ENCODE results near the gene PARD3B. TPM values are rescaled to one million over a fixed set of nuclear protein-coding genes. Genes with fewer than 3 reads are reported as not detected.

Gene PARD3B
- total and polyA plus RNA-seq, 2 of the 4 experiments (the other 2 are of a cell fraction), result 3.3 to 15.6 TPM

DNA sequence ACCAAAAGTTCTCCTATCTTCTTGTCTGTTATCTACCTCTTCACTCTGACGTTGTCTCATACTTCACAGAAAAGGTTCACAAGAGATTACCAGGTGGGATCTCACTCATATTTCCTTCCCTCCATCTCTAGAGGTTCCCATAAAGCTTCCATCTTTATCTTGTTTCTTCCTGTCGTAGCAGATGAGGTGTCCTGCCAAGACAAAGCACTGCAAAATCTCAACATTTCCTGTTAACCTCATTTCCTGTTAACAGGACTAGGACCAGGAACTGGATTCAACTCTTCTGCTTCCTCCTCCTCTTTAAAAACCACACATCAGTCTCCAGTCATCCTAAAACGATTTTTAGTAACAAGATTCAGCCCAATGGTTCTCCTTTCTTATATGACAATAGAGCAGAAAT lies 624.2 kb downstream of the PARD3B start:
- Histone ChIP-seq H4K8ac (ENCODE audit: low read depth in 2 of 2, low read length in 2 of 2) (no peak overlapping the region), H3K9ac (ENCODE audit: low read depth, low read length) (no peak overlapping the region), H3K27me3 (ENCODE audit: control insufficient read depth, insufficient read depth, low read length) (no peaks in the 10 kb centered on the region), H2AK9ac (replicated peaks; ENCODE audit: low read depth, low read length, poor library complexity) (no peak overlapping the region), H3K9me1 (ENCODE audit: insufficient read depth, low read length) (0 out of 2 replicates have a peak, but pooled peaks cover 2% of the 10 kb centered on the region), H2BK15ac (ENCODE audit: low read depth, low read length) (no peak overlapping the region), H2BK120ac (ENCODE audit: low read depth, low read length) (no peak overlapping the region), H2BK5ac (ENCODE audit: low read depth, low read length, poor library complexity, severe bottlenecking) (no peak overlapping the region), H3K23ac (ENCODE audit: low read depth, low read length) (no peak overlapping the region), H3K4me3 (ENCODE audit: insufficient read depth, low read depth, low read length) (no peak overlapping the region), H3K18ac (ENCODE audit: low read depth, low read length) (no peak overlapping the region), H4K5ac (ENCODE audit: low read depth, low read length) (no peak overlapping the region), H3K4me2 (ENCODE audit: low read depth, low read length) (no peak overlapping the region), H4K20me1 (ENCODE audit: insufficient read depth, low read length) (no peaks in the 10 kb centered on the region), H4K91ac (ENCODE audit: insufficient read depth, low read depth, low read length) (no peak overlapping the region), H3K9me3 (ENCODE audit: control insufficient read depth, insufficient read depth, low read length) (no peaks in the 10 kb centered on the region), H3K4ac (ENCODE audit: low read depth, low read length) (no peak overlapping the region), H2AK5ac (ENCODE audit: low read depth, low read length) (no peak overlapping the region), H3K4me1 (ENCODE audit: control insufficient read depth, insufficient read depth, low read length) (no peaks in the 10 kb centered on the region), H2AFZ (replicated peaks; ENCODE audit: low read length, poor library complexity) (no peak overlapping the region), H2BK20ac (ENCODE audit: low read depth, low read length) (no peak overlapping the region), H3K14ac (replicated peaks; ENCODE audit: low read depth, low read length) (no peak overlapping the region), H3K56ac (ENCODE audit: extremely low read depth, insufficient read depth, low read length) (no peak overlapping the region), H3K79me1 (ENCODE audit: low read depth in 1 of 2, low read length in 2 of 2) (no peaks in the 10 kb centered on the region), H3K36me3 (ENCODE audit: control insufficient read depth, insufficient read depth, low read length) (0 out of 2 replicates have a peak, but pooled peaks cover 2% of the 10 kb centered on the region), H3K27ac (ENCODE audit: insufficient read depth, low read length) (no peak overlapping the region)
- ChIA-PET POLR2A (ENCODE audit: unreplicated experiment) (no interaction called here), CTCF (no interaction called here)
- ATAC-seq (ENCODE audit: low read depth), result no peak
- no peak for DNase-seq
- dilution Hi-C loops (cut with HindIII; ENCODE audit: low sequenced_read_pairs, unreplicated experiment), result no loop called here
- 48% methylated on average over 2 of the region's 3 CpGs; no CpG with 5 or more reads in 1 of the 2 experiments for WGBS, 2 experiments (ENCODE audit: extremely low coverage in 2 of 2, insufficient read length in 1 of 2)
- no TSS peak for BruUV-seq (replicated peaks)
- no peak for TF ChIP-seq BHLHE40 (IDR thresholded peaks at IDR 0.05; ENCODE audit: low read depth, low read length)
- TF ChIP-seq NFE2L2 (IDR thresholded peaks at IDR 0.05; ENCODE audit: low read depth, low read length), result no peak
- TF ChIP-seq, protein P1, sequence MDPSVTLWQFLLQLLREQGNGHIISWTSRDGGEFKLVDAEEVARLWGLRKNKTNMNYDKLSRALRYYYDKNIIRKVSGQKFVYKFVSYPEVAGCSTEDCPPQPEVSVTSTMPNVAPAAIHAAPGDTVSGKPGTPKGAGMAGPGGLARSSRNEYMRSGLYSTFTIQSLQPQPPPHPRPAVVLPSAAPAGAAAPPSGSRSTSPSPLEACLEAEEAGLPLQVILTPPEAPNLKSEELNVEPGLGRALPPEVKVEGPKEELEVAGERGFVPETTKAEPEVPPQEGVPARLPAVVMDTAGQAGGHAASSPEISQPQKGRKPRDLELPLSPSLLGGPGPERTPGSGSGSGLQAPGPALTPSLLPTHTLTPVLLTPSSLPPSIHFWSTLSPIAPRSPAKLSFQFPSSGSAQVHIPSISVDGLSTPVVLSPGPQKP (IDR thresholded peaks at IDR 0.05; ENCODE audit: borderline replicate concordance, low read depth, low read length), result no peak
- no peak for TF ChIP-seq RAD21 (IDR thresholded peaks at IDR 0.05; ENCODE audit: low read length)
- no peak for TF ChIP-seq MXI1 (IDR thresholded peaks at IDR 0.05; ENCODE audit: borderline replicate concordance, low read depth, low read length)
- no peak for TF ChIP-seq MAZ (IDR thresholded peaks at IDR 0.05; ENCODE audit: borderline replicate concordance, low read depth, low read length)
- no peak for TF ChIP-seq RFX5 (IDR thresholded peaks at IDR 0.05; ENCODE audit: low read depth, low read length)
- TF ChIP-seq CEBPB (IDR thresholded peaks at IDR 0.05; ENCODE audit: low read depth, low read length), result no peak
- TF ChIP-seq RCOR1 (IDR thresholded peaks at IDR 0.05; ENCODE audit: insufficient replicate concordance, low read length), result no peak
- TF ChIP-seq, protein P2, sequence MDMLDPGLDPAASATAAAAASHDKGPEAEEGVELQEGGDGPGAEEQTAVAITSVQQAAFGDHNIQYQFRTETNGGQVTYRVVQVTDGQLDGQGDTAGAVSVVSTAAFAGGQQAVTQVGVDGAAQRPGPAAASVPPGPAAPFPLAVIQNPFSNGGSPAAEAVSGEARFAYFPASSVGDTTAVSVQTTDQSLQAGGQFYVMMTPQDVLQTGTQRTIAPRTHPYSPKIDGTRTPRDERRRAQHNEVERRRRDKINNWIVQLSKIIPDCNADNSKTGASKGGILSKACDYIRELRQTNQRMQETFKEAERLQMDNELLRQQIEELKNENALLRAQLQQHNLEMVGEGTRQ (IDR thresholded peaks at IDR 0.05; ENCODE audit: low read depth, low read length), result no peak
- no peak for TF ChIP-seq FOS (IDR thresholded peaks at IDR 0.05; ENCODE audit: low read depth, low read length)
- no peak for TF ChIP-seq POLR2A (IDR thresholded peaks at IDR 0.05; ENCODE audit: low read depth, low read length)
- TF ChIP-seq MAFK (IDR thresholded peaks at IDR 0.05; ENCODE audit: low read depth, low read length), result no peak
- no peak for TF ChIP-seq SMC3 (IDR thresholded peaks at IDR 0.05; ENCODE audit: low read depth, low read length)
- TF ChIP-seq, protein P3, sequence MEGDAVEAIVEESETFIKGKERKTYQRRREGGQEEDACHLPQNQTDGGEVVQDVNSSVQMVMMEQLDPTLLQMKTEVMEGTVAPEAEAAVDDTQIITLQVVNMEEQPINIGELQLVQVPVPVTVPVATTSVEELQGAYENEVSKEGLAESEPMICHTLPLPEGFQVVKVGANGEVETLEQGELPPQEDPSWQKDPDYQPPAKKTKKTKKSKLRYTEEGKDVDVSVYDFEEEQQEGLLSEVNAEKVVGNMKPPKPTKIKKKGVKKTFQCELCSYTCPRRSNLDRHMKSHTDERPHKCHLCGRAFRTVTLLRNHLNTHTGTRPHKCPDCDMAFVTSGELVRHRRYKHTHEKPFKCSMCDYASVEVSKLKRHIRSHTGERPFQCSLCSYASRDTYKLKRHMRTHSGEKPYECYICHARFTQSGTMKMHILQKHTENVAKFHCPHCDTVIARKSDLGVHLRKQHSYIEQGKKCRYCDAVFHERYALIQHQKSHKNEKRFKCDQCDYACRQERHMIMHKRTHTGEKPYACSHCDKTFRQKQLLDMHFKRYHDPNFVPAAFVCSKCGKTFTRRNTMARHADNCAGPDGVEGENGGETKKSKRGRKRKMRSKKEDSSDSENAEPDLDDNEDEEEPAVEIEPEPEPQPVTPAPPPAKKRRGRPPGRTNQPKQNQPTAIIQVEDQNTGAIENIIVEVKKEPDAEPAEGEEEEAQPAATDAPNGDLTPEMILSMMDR (conservative IDR thresholded peaks at IDR 0.05; ENCODE audit: low read depth, low read length), result no peak
- TF ChIP-seq CHD1 (IDR thresholded peaks at IDR 0.05; ENCODE audit: low read depth, low read length), result no peak
- in situ Hi-C loops (cut with MboI; ENCODE audit: low sequenced_read_pairs), result no loop called here
- intact Hi-C loops (cut with micrococcal nuclease), result no loop called here
